ENCODE data around the gene ADRA2A. TPM values are rescaled to one million over a fixed set of nuclear protein-coding genes. Genes with fewer than 3 reads are reported as not detected.

Gene ADRA2A
- total and polyA plus RNA-seq, 12 donors: 0.32 to 9.6 (median 2.9) TPM

DNA sequence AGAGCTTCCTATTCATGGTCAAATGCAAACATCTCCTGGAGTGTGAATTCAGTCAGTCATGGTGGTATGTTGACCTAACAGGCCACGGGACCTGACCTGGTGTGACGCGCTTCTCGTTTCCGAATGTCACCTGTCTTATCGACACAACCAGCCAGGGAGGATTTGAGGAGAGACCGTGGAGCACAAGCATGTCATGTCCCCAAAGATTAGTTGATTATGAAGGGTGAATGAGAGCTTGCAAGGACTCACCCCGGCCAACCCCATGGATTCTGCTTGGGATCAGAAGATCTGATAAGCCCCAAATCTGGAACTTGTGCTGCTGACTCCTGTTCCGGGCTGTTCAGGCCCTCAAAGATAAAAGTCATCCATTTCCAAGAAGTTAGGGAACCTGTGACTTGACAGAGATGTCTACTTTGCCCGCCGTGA is 10.5 kb downstream of the ADRA2A start:
- WGBS, 4 donors: 90 to 94% (median 91%) methylated on average over 10 to 11 of the region's 11 CpGs
- no peak for TF ChIP-seq POLR2A (IDR thresholded peaks at IDR 0.05)
- TF ChIP-seq, protein P1, sequence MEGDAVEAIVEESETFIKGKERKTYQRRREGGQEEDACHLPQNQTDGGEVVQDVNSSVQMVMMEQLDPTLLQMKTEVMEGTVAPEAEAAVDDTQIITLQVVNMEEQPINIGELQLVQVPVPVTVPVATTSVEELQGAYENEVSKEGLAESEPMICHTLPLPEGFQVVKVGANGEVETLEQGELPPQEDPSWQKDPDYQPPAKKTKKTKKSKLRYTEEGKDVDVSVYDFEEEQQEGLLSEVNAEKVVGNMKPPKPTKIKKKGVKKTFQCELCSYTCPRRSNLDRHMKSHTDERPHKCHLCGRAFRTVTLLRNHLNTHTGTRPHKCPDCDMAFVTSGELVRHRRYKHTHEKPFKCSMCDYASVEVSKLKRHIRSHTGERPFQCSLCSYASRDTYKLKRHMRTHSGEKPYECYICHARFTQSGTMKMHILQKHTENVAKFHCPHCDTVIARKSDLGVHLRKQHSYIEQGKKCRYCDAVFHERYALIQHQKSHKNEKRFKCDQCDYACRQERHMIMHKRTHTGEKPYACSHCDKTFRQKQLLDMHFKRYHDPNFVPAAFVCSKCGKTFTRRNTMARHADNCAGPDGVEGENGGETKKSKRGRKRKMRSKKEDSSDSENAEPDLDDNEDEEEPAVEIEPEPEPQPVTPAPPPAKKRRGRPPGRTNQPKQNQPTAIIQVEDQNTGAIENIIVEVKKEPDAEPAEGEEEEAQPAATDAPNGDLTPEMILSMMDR (IDR thresholded peaks at IDR 0.05): no peak
- intact Hi-C loops (cut with DNase I): no loop called here

DNA sequence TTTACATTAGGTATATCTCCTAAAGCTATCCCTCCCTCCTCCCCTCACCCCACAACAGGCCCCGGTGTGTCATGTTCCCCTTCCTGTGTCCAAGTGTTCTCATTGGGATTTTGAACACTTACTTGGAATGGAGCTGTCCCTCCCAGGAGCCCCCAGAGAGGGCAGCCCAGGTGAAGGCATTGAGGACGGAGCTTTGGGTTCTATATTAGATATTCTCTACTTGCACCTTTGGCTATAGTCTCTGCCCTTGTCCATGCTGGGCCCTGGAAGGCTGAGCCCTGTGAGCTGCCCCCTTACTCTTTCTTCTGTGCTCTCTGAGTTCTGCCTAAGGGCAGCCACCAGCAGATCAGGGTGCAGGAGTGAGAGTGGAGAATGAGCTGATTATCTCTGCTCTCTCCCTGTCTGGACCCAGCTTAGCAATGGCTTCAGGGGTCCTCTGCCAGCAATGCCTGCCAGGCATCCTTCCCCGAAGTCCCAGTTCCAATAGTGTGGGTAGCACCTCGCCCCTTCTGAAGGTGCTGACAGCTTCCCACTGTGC is 11.2 kb downstream of the ADRA2A start:
- 82 to 92% (median 87%) methylated on average over 3 to 4 of the region's 4 CpGs for WGBS, 4 donors
- TF ChIP-seq POLR2A (IDR thresholded peaks at IDR 0.05): no peak
- TF ChIP-seq, protein P1 (IDR thresholded peaks at IDR 0.05): no peak
- Histone ChIP-seq H3K27ac (no peak overlapping the region), H3K4me1 (replicated peaks in 1 of 2) (no peaks in the 10 kb centered on the region), H3K27me3 (no peaks in the 10 kb centered on the region), H3K36me3 (replicated peaks in 1 of 2) (no peaks in the 10 kb centered on the region), H3K4me3 (no peak overlapping the region), H3K9me3 (replicated peaks in 1 of 3) (no peaks in the 10 kb centered on the region)
- intact Hi-C loops (cut with DNase I): no loop called here
- no peak for DNase-seq

More for the DNA sequence above, 10.5 kb downstream of the ADRA2A start:
- Histone ChIP-seq H3K4me1 (replicated peaks in 1 of 2) (no peaks in the 10 kb centered on the region), H3K9me3 (replicated peaks in 1 of 3) (no peaks in the 10 kb centered on the region), H3K27me3 (no peaks in the 10 kb centered on the region), H3K27ac (no peak overlapping the region), H3K36me3 (replicated peaks in 1 of 2) (no peaks in the 10 kb centered on the region), H3K4me3 (no peak overlapping the region)
- DNase-seq: no peak

DNA sequence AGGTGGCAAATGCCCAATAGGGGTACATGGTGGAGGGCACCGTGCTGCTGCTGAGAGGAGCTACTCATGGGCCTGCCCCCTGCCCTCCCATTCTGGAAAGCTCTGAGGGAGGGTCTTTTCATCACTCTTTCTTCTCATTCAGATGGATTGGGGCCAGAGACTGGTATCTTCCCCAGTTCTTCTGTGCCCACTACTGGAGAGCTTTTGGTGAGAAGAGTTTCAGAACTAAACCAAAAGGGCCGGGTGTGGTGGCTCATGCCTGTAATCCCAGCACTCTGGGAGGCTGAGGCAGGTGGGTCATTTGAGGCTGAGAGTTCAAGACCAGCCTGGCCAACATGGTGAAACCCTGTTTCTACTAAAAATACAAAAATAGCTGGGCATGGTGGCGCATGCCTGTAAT is 12.5 kb downstream of the ADRA2A start:
- no peaks in the 10 kb centered on the region for H3K36me3 ChIP-seq (replicated peaks in 1 of 2)
- no peaks in the 10 kb centered on the region for H3K27me3 ChIP-seq
- intact Hi-C loops (cut with DNase I): no loop called here
- H3K27ac ChIP-seq: no peak overlapping the region
- H3K9me3 ChIP-seq (replicated peaks in 1 of 3): no peaks in the 10 kb centered on the region
- WGBS, 4 donors: 85 to 92% (median 91%) methylated on average over 3 of the region's 3 CpGs
- TF ChIP-seq POLR2A (IDR thresholded peaks at IDR 0.05): no peak
- TF ChIP-seq, protein P1 (IDR thresholded peaks at IDR 0.05): no peak
- H3K4me3 ChIP-seq: no peak overlapping the region
- DNase-seq: no peak
- H3K4me1 ChIP-seq (replicated peaks in 1 of 2): no peaks in the 10 kb centered on the region

DNA sequence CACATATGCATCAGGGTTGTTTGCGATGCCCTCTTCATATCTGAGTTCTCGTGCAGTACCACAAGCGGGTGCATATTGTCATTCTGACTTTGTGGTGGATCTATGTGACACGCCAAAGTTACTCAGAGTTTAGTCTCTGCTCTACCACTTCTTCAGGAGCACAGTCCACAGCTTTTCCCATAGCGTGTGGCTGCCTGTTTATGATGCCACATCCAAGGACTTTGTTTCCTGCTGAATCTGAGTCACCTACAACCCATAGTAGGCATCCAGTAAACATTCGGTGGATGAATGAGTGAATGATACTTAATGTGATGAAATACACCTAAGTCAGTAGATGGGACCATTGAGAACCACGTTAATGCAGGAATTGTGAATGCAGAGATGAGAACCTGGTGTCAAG is 15.0 kb downstream of the ADRA2A start:
- H3K36me3 ChIP-seq (replicated peaks in 1 of 2): no peaks in the 10 kb centered on the region
- TF ChIP-seq POLR2A (IDR thresholded peaks at IDR 0.05): no peak
- TF ChIP-seq, protein P1 (IDR thresholded peaks at IDR 0.05): no peak
- H3K4me1 ChIP-seq (replicated peaks in 1 of 2): no peaks in the 10 kb centered on the region
- intact Hi-C loops (cut with DNase I): no loop called here
- DNase-seq: no peak
- no peaks in the 10 kb centered on the region for H3K27me3 ChIP-seq
- 72 to 86% (median 81%) methylated on average over 7 of the region's 7 CpGs for WGBS, 4 donors
- no peak overlapping the region for H3K4me3 ChIP-seq
- no peaks in the 10 kb centered on the region for H3K9me3 ChIP-seq (replicated peaks in 1 of 3)
- H3K27ac ChIP-seq: no peak overlapping the region
